Middle frontal gyrus (tissue), 1 donor: ENCODE measurements around the gene EBP.
A peak's percentile ranks its signal among the peaks of the same experiment; 100 is the strongest.

ENCODE experiments used
- DNase-seq: peaks from one replicate; pipeline ENCODE4 v3.0.0-alpha.2; 2015; ENCODE audit warnings: low spot score; ENCODE audit errors: extremely low spot score

EBP gene

GRCh38 chrX:48574270-48575266 is 53.0 kb downstream of the EBP start, which contains the start of gene RBM3:
Gene RBM3 (plus strand): TSS chrX:48574484. CDS start chrX:48575181, 697 bp downstream.
- peak; percentile 65 for DNase-seq

- no peak for DNase-seq
Observed at GRCh38 chrX:48575642-48576041, 54.0 kb downstream of the EBP start.

GRCh38 chrX:48576108-48576507 is 54.5 kb downstream of the EBP start:
- no peak for DNase-seq
